Right hindlimb (tissue), 1 donor: ENCODE measurements around the gene LRRC41.
"Not testable (repeated sequence)": the region's sequence is repeated elsewhere in the genome, so short reads cannot be mapped to it uniquely, and the experiment has no call there.

Experiments used
- DNase-seq: peaks from one replicate; pipeline ENCODE4 v3.0.0-alpha.2; 2018

Gene LRRC41

DNA sequence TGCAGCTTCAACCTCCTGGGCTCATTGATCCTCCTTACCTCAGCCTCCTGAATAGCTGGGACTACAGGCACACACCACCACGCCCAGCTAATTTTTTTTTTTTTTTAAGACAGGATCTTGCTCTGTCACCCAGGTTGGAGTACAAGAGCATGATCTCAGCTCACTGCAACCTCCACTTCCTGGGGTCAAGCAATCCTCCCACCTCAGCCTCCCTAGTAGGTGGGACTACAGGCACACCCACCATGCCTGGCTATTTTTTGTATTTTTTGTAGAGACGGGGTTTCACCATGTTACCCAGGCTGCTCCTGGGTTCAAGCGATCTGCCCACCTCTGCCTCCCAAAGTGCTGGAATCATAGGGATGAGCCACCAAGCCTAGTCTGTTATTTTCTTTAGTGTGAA lies 59.6 kb downstream of the LRRC41 start:
- DNase-seq, result not testable (repeated sequence)

DNA sequence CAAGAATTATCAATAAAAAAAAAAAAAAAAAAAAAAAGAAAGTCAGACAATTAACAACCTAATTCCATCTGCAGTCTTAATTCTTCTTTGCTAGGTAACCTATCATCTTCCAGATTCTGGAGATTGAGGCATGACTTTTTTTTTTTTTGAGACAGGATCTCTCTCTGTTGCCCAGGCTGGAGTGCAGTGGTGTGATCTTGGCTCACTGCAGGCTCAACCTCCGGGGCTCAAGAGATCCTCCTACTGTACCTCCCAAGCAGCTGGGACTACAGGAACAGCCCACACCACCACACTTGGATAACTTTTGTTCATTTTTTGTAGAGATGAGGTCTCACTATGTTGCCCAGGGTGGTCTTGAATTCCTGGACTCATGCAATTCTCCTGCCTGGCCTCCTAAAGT lies 60.5 kb downstream of the LRRC41 start:
- DNase-seq, result no peak

DNA sequence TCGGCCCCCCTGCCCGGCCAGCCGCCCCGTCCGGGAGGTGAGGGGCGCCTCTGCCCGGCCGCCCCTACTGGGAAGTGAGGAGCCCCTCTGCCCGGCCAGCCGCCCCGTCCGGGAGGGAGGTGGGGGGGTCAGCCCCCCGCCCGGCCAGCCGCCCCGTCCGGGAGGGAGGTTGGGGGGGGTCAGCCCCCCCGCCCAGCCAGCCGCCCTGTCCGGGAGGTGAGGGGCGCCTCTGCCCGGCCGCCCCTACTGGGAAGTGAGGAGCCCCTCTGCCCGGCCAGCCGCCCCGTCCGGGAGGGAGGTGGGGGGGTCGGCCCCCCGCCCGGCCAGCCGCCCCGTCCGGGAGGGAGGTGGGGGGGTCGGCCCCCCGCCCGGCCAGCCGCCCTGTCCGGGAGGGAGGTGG lies 61.7 kb downstream of the LRRC41 start:
- not testable (repeated sequence) for DNase-seq

DNA sequence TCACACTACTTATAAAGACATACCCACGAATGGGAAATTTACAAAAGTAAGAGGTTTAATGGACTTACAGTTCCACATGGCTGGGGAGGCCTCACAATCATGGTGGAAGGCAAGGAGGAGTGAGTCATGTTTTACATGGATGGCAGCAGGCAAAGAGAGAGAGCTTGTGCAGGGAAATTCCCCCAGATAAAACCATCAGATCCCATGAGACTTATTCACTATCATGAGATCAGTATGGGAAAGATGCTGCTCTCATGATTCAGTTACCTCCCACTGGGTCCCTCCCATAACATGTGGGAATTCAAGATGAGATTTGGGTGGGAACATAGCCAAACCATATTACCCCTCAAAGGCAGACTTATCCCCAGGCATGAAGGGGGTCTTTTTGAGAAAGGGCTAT lies 64.6 kb downstream of the LRRC41 start:
- not testable (repeated sequence) for DNase-seq

DNA sequence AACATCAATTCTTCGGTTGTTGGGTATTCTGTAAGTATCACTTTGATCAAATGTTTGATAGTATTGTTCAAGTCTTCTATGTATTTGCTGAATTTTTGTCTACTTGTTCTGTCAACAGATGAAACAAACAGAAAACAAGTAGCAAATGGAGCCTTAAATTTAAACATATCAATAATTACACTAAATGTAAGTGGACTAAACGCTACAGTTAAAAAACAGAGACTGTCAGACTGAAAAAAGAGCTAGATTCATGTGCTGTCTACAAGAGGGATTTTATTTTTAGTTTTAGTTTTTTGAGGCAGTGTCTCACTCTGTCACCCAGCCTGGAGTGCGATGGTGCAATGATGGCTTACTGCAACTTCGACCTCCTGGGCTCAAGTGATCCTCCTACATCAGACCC lies 66.5 kb downstream of the LRRC41 start:
- DNase-seq, result no peak

DNA sequence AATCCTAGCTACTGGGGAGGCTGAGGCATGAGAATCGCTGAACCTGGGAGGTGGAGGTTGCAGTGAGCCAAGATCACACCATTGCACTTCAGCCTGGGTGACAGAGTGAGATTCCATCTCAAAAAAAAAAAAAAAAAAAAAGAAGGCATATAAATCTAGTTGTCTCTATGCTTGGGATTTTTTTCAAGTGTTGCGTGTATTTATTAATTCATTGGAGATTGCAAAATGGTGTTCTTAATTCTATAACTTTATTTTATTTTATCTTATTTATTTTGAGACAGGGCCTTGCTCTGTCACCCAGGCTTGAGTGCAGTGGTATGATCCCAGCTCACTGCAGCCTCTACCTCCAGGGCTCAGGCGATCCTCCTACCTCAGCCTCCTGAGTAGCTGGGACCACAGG lies 72.2 kb downstream of the LRRC41 start:
- DNase-seq, result not testable (repeated sequence)
